PFSK-1 (cell line): ENCODE data around the gene NDUFC2.

ENCODE experiments used
- FOXP2 ChIP-seq: optimal IDR thresholded peaks from 2 replicates; pipeline ENCODE3; 2011; ENCODE audit warnings: borderline replicate concordance, control low read depth, inconsistent platforms; ENCODE audit not compliant: insufficient read depth; ENCODE audit errors: extremely low read length, extremely low read depth
- POLR2AphosphoS5 ChIP-seq: IDR thresholded peaks from 2 replicates; pipeline ENCODE4 v1.6.1; 2012; ENCODE audit warnings: low read depth, mild to moderate bottlenecking, control low read depth, low read length, moderate library complexity
- REST ChIP-seq, 2 experiments: IDR thresholded peaks; 2 replicates each; pipeline versions ENCODE4 v1.6.1 to v1.8.0; 2011 to 2012; ENCODE audit warnings: low read depth in 2 of 2, low read length in 2 of 2, control low read depth in 1 of 2, inconsistent platforms in 1 of 2, mild to moderate bottlenecking in 1 of 2, moderate library complexity in 1 of 2; ENCODE audit not compliant: insufficient read depth in 1 of 2
- SIN3A ChIP-seq: IDR thresholded peaks from 2 replicates; pipeline ENCODE4 v1.6.1; 2012; ENCODE audit warnings: mild to moderate bottlenecking, low read length, moderate library complexity, borderline replicate concordance; ENCODE audit not compliant: insufficient read depth
- TAF1 ChIP-seq: IDR thresholded peaks from 2 replicates; pipeline ENCODE4 v1.6.1; 2012; ENCODE audit warnings: low read length, control low read depth, borderline replicate concordance; ENCODE audit not compliant: insufficient read depth

The NDUFC2 gene

GRCh38 chr11:78060533-78060932 lies 19.1 kb downstream of the NDUFC2 start:
- TF ChIP-seq FOXP2 = no peak
- TF ChIP-seq REST (IDR thresholded peaks at IDR 0.05; ENCODE audit: insufficient read depth in 1 of 2, low read depth in 2 of 2, low read length in 2 of 2) = no peak
- no peak for TF ChIP-seq SIN3A
- TF ChIP-seq POLR2AphosphoS5 = no peak
- no peak for TF ChIP-seq TAF1

DNA sequence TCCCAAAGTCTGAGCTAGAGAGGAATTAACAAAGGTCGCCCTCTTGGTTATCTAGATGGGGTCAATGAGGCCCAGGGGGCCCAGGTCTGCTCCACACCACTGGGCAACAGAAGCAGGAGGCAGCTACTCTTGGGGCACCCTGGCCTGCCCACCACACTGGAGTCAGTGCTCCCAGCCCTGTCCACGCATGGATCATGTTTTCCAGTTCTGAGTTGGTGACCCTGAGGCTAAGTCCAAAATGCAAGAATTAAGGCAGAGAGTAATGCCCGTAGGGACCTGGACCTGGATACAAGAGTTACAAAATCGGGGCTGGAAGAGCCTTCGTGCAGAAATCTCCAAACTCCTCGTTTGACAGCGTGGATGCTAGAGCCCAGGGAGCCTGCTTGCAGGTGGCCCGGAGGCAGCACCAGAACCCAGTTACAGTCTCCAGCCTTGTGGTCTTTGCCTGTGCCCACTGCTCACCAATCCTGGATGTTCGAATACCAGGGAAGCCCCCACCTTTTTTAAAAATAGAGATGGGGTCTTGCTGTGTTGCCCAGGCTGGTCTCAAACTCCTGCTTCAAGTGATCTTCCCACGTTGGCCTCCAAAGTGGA lies 22.1 kb downstream of the NDUFC2 start:
- TF ChIP-seq SIN3A (no peak), TAF1 (no peak), POLR2AphosphoS5 (no peak), REST (IDR thresholded peaks at IDR 0.05; ENCODE audit: insufficient read depth in 1 of 2, low read depth in 2 of 2, low read length in 2 of 2) (no peak), FOXP2 (no peak)

- TF ChIP-seq FOXP2 (no peak), SIN3A (no peak)
These were observed 23.6 kb downstream of the NDUFC2 start for GRCh38 chr11:78056093-78056492.

DNA sequence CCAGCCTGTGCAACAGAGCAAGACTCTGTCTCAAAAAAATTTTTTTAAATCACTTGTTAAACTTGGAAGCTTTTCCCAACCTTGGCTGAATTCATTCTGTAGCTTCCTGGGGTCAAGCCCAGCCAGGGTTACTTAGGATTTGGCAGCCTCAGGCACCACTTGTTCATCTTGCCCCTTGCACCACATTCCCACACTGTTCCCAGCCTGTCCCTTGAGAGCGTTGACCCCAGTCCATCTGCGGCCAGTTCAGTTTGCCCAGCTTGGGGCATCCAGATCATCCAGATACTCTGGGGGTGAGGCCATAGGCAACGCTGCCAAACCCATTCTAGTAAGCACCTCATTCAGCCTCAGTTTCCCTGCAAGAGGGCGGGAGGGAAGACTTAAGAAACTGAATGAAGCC lies 24.7 kb downstream of the NDUFC2 start:
- TF ChIP-seq REST (IDR thresholded peaks at IDR 0.05; ENCODE audit: insufficient read depth in 1 of 2, low read depth in 2 of 2, low read length in 2 of 2) (no peak), FOXP2 (no peak), SIN3A (no peak), POLR2AphosphoS5 (no peak), TAF1 (no peak)

DNA sequence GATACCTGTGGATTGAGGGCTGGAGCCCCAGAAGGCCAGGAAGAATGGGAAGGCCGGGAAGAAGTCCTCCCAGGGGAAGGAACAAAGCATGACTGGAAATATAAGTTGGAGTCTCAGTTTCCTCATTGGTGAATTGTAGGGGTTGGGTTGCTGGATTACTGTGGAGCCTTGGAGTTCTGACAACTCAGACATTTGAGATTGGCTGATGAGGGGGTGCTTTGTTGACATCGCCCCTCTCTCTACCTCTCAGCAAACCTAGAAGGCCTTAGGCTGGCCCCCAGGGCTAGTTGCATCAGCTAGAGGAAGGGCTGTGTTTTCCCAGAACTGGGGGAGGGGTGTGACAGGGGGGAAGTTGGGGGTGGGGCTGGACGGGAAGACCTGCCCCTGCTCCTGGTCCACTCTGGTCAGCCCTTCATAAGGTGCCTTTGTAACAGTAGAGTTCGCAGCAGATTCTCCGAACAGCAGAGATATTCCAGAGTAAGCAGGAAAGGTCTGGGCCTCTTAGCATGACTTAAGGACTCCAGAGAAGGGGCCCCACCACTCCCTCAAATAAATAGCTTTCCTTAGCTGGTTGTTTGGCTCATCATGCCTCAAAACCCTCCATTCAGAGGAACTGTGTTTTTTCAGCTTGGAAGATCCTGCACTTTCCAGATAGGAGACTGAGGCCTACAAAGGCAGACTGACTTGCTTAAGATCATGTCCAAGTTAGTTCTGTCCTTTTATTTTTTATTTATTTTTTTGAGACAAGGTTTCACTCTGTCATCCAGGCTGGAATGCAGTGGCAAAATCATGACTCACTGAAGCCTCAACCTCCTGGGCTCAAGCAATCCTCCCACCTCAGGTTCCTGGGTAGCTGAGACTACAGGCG lies 28.5 kb downstream of the NDUFC2 start:
- TF ChIP-seq REST (IDR thresholded peaks at IDR 0.05; ENCODE audit: insufficient read depth in 1 of 2, low read depth in 2 of 2, low read length in 2 of 2) = no peak
- TF ChIP-seq POLR2AphosphoS5 = peak; percentile 58
- no peak for TF ChIP-seq SIN3A
- peak; percentile 33; the same call in 1 of the 2 replicates for TF ChIP-seq TAF1
- peak; percentile 42 for TF ChIP-seq FOXP2
